GM10847 (cell line): ENCODE data around the gene NFRKB.

Experiments
- POLR2A ChIP-seq: IDR thresholded peaks from 2 replicates; pipeline ENCODE4 v1.6.1; 2011; ENCODE audit not compliant: insufficient read length; ENCODE audit errors: extremely low read depth

Gene NFRKB

GRCh38 chr11:129855086-129855485, 40.3 kb downstream of the NFRKB start:
- TF ChIP-seq POLR2A, result no peak

- TF ChIP-seq POLR2A, result no peak
Observed at GRCh38 chr11:129854232-129854805, 41.1 kb downstream of the NFRKB start.

- TF ChIP-seq POLR2A, result no peak
Observed at GRCh38 chr11:129853518-129854231, 41.7 kb downstream of the NFRKB start.

- TF ChIP-seq POLR2A, result no peak
Observed at GRCh38 chr11:129852125-129852740, 43.1 kb downstream of the NFRKB start.

GRCh38 chr11:129849447-129850130, 45.8 kb downstream of the NFRKB start:
- TF ChIP-seq POLR2A, result no peak

GRCh38 chr11:129846508-129847335, 48.7 kb downstream of the NFRKB start:
- no peak for TF ChIP-seq POLR2A
